HG03520 (cell line): Measurements from ENCODE around the gene TTLL11.

Experiments
- ATAC-seq: cut with Tn5 transposase; IDR thresholded peaks from one replicate; pipeline ENCODE4 v1.9.1; 2021; ENCODE audit warnings: mild to moderate bottlenecking, moderate library complexity; ENCODE audit not compliant: unreplicated experiment

The TTLL11 gene

GRCh38 chr9:122092611-122093506, at the start of gene TTLL11:
TSS of gene TTLL11 (minus strand) at chr9:122093308. CDS start at chr9:122093148, 160 bp downstream.
- ATAC-seq: peak; percentile 83

- ATAC-seq: no peak
Observed at GRCh38 chr9:122141671-122142070, 48.6 kb upstream of the TTLL11 start.

GRCh38 chr9:122140368-122141193, 47.5 kb upstream of the TTLL11 start:
- no peak for ATAC-seq

- ATAC-seq: no peak
Observed at GRCh38 chr9:122138560-122139268, 45.6 kb upstream of the TTLL11 start.

GRCh38 chr9:122135529-122135859, 42.4 kb upstream of the TTLL11 start:
- no peak for ATAC-seq

- no peak for ATAC-seq
Observed at GRCh38 chr9:122134822-122135528, 41.9 kb upstream of the TTLL11 start.

GRCh38 chr9:122133984-122134535, 41.0 kb upstream of the TTLL11 start:
- ATAC-seq: no peak

- ATAC-seq: no peak
Observed at GRCh38 chr9:122133263-122133983, 40.3 kb upstream of the TTLL11 start.

- ATAC-seq: no peak
Observed at GRCh38 chr9:122132539-122132938, 39.4 kb upstream of the TTLL11 start.

GRCh38 chr9:122131401-122132001, 38.4 kb upstream of the TTLL11 start:
- no peak for ATAC-seq

GRCh38 chr9:122130837-122131236, 37.7 kb upstream of the TTLL11 start:
- no peak for ATAC-seq

GRCh38 chr9:122129969-122130368, 36.9 kb upstream of the TTLL11 start:
- ATAC-seq: no peak

GRCh38 chr9:122128969-122129343, 35.8 kb upstream of the TTLL11 start:
- ATAC-seq: no peak

- no peak for ATAC-seq
Observed at GRCh38 chr9:122128007-122128968, 35.2 kb upstream of the TTLL11 start.

GRCh38 chr9:122127396-122127798, 34.3 kb upstream of the TTLL11 start:
- ATAC-seq: no peak

GRCh38 chr9:122126331-122127261, 33.5 kb upstream of the TTLL11 start:
- no peak for ATAC-seq
